Thyroid gland (tissue), 4 donors: ENCODE data around the gene SDHAF1.

Source experiments
- CTCF ChIP-seq, 6 experiments: fragments of 200-600 bp in 3 of 6; fragments of 450-650 bp in 3 of 6; sonication (generic) in 3 of 6; IDR thresholded peaks; one replicate each; pipeline ENCODE4 v1.5.1; 2016 to 2019; ENCODE audit warnings: antibody characterized with exemption in 6 of 6, mild to moderate bottlenecking in 2 of 6, inconsistent platforms in 1 of 6, moderate library complexity in 1 of 6
- POLR2A ChIP-seq, 2 donors: fragments of 450-650 bp; IDR thresholded peaks; one replicate each; pipeline ENCODE4 v1.6.1; 2017; ENCODE audit warnings: antibody characterized with exemption in 2 of 2, mild to moderate bottlenecking in 2 of 2, moderate library complexity in 1 of 2

- TF ChIP-seq CTCF (IDR thresholded peaks at IDR 0.05), result no peak
- peak in 1 of 2 donors; percentile 45 for TF ChIP-seq POLR2A (IDR thresholded peaks at IDR 0.05)
Measured at GRCh38 chr19:36014012-36014924, 19.3 kb downstream of the SDHAF1 start, which contains the start of gene ALKBH6.
